Subcutaneous abdominal adipose tissue (tissue), 5 donors: ENCODE data around the gene SLF1.

Experiments
- H3K27ac ChIP-seq: one replicate; pipeline ENCODE4 v1.7.0; 2013; ENCODE audit warnings: low read depth, mild to moderate bottlenecking, inconsistent platforms, low read length, moderate library complexity
- H3K27me3 ChIP-seq, 5 donors: one replicate each; pipeline ENCODE4 v1.7.0; 2013; ENCODE audit warnings: low read length in 5 of 5, inconsistent platforms in 1 of 5; ENCODE audit not compliant: control insufficient read depth in 5 of 5, insufficient read depth in 4 of 5
- H3K36me3 ChIP-seq, 5 donors: one replicate each; pipeline ENCODE4 v1.7.0; 2013; ENCODE audit warnings: low read length in 5 of 5; ENCODE audit not compliant: control insufficient read depth in 5 of 5, insufficient read depth in 5 of 5
- H3K4me1 ChIP-seq, 5 donors: one replicate each; pipeline ENCODE4 v1.7.0; 2013; ENCODE audit warnings: low read length in 5 of 5, mild to moderate bottlenecking in 3 of 5, moderate library complexity in 1 of 5; ENCODE audit not compliant: control insufficient read depth in 5 of 5, insufficient read depth in 5 of 5
- H3K4me3 ChIP-seq, 5 donors: one replicate each; pipeline ENCODE4 v1.7.0; 2013; ENCODE audit warnings: low read length in 5 of 5, low read depth in 1 of 5
- H3K9ac ChIP-seq, 5 donors: one replicate each; pipeline ENCODE4 v1.7.0; 2013; ENCODE audit warnings: low read length in 5 of 5, mild to moderate bottlenecking in 4 of 5, moderate library complexity in 3 of 5
- H3K9me3 ChIP-seq, 5 donors: one replicate each; pipeline ENCODE4 v1.7.0; 2013; ENCODE audit warnings: low read length in 5 of 5; ENCODE audit not compliant: control insufficient read depth in 5 of 5
- donor health status: healthy.
- donor health status: healthy.
- donor health status: healthy.
- donor health status: healthy.
- donor health status: healthy.

Gene SLF1

DNA sequence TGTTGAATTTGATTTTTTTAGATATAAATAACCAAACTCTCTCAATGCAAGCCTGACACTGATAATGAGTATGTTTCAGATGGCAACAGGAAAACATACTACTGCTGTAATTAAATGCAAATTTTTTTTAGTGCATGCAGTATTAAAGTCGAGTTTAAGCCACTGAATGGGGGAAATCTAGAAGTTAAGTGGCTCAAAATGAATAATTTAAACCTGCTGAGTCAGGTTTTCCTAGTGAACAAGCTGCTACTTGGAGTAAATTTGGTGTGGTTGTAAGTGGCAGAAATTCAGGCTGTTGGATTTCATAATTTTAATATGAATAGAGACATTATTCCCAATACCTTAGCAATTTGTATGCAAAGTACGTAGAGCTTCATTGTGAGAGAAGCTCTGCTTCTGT is 121.8 kb downstream of the SLF1 start:
- no peak overlapping the region for H3K27ac ChIP-seq
- H3K4me3 ChIP-seq, result no peak overlapping the region
- no peaks in the 10 kb centered on the region for H3K4me1 ChIP-seq
- no peak overlapping the region for H3K9ac ChIP-seq
- H3K9me3 ChIP-seq, result no peaks in the 10 kb centered on the region
- H3K36me3 ChIP-seq, result peaks cover 0 to 3% (median 0%) of the 10 kb centered on the region in 5 donors
- H3K27me3 ChIP-seq, result no peaks in the 10 kb centered on the region

DNA sequence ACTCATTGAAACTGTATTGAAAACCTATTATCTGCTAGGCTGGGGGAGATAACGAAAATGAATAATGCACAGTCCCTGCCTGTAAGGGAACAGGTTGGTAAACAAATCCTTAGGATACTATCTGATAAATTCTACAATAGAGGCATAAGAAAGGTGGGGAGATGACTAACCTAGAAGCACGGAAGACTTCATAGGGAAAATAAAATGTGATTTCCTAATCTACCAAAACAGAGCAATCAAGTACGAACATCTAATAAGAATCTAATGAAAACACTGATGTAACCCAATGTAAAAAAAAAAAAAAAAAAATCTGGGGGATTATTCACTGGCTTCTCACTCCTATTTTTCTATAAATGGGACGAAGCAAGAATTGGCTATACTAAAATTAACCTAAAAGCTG is 124.4 kb downstream of the SLF1 start:
- peaks cover 0 to 3% (median 0%) of the 10 kb centered on the region in 5 donors for H3K36me3 ChIP-seq
- no peak overlapping the region for H3K27ac ChIP-seq
- no peaks in the 10 kb centered on the region for H3K27me3 ChIP-seq
- no peak overlapping the region for H3K4me3 ChIP-seq
- no peak overlapping the region for H3K9ac ChIP-seq
- H3K9me3 ChIP-seq, result no peaks in the 10 kb centered on the region
- peaks cover 0 to 4% (median 0%) of the 10 kb centered on the region in 5 donors for H3K4me1 ChIP-seq

DNA sequence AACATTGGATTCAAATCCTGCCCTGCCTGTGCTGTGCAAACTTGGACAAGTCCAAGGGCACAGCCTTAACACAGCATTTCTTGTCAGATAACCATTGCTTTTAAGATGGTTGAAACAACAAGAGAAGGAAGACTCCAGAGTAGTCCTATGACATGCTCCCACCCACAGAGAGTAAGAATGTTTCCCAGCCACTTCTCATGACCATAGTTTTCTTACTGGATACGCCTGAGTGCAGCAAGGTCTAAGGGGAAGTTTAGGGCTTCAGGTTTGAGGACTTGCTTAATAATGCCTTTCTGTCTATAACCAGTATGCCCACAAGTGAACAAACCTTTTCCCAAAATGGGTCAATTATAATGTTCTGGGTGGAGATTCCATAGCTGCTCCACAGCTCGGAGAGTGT is 126.4 kb downstream of the SLF1 start:
- Histone ChIP-seq H3K4me1 (peaks cover 0 to 4% (median 0%) of the 10 kb centered on the region in 5 donors), H3K4me3 (no peak overlapping the region), H3K9ac (no peak overlapping the region), H3K27ac (no peak overlapping the region), H3K36me3 (peaks cover 0 to 3% (median 0%) of the 10 kb centered on the region in 5 donors), H3K9me3 (no peaks in the 10 kb centered on the region), H3K27me3 (no peaks in the 10 kb centered on the region)

DNA sequence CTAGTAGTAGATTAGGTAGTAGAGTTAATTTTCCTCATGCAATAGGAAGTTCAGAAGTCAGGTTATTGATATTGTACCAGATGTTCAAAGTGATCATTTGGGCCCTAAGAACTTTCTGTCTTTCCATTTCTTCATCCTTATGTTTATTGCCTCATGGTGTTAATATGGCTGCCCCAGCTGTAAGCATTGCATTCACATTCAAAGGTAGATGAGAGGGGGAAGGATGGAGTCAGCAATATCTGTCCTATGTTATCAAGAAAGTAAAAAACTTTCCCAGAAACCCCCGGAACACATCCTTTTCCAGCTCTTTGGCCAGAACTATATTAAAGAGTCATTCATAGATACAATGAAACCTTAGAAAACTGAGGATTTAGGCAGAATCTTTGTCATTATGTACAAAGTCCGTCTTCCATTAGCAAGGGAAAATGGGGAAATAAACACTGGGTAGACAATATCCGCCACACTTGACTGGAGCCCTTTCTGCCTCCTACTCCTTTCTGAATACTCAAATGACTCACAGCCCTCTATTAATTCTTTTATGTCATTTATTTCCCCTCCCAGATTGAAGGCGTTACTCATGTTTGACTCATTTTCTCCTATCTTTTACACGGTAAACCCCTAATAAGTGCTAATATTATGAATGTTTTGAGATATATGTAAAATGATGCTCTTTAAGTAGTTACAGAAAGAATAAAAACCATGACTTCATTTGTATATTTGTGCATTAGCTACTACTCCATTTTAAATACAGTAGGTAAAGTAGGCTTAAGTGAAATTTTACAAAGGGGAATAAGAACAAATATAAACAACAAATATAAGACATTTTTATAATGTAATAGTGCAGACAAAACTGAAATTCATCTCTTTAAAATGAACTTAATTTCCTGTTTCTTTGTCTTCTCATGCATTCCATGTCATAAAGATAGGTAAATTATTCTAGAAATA is 127.6 kb downstream of the SLF1 start:
- H3K27me3 ChIP-seq, result no peaks in the 10 kb centered on the region
- H3K4me1 ChIP-seq, result peaks cover 0 to 4% (median 0%) of the 10 kb centered on the region in 5 donors
- no peak overlapping the region for H3K4me3 ChIP-seq
- H3K27ac ChIP-seq, result no peak overlapping the region
- no peak overlapping the region for H3K9ac ChIP-seq
- H3K36me3 ChIP-seq, result peaks cover 0 to 3% (median 0%) of the 10 kb centered on the region in 5 donors
- no peaks in the 10 kb centered on the region for H3K9me3 ChIP-seq

DNA sequence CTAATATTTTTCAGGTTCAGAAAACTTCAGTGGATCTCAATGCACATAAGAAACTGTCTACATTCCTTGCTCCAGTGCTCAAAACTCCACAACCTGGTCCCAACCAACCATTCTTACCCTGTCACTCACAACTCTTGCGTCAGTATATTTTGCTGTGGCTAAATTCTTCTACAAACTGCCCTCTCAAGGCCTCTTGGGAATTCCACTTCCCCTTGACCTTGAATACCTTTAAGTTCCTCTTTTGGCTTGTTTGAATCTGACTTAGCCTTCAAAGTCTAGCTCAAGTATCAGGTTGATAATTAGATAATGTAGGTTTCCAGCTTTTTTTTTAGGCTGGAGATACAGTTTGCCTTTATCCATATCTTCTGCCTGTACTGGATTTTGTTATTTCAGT is 128.3 kb downstream of the SLF1 start:
- peaks cover 0 to 4% (median 0%) of the 10 kb centered on the region in 5 donors for H3K4me1 ChIP-seq
- H3K9ac ChIP-seq, result no peak overlapping the region
- H3K27me3 ChIP-seq, result no peaks in the 10 kb centered on the region
- H3K27ac ChIP-seq, result no peak overlapping the region
- H3K4me3 ChIP-seq, result no peak overlapping the region
- peaks cover 0 to 3% (median 0%) of the 10 kb centered on the region in 5 donors for H3K36me3 ChIP-seq
- no peaks in the 10 kb centered on the region for H3K9me3 ChIP-seq
